GM13976 (cell line): ENCODE data around the gene SYTL5.

Experiments
- DNase-seq: peaks from one replicate; pipeline ENCODE4 v3.0.0; 2012; ENCODE audit warnings: low spot score
- CTCF ChIP-seq: IDR thresholded peaks from 2 replicates; pipeline ENCODE4 v1.5.1; 2012; ENCODE audit warnings: borderline replicate concordance, mild to moderate bottlenecking; ENCODE audit not compliant: insufficient read depth; ENCODE audit errors: extremely low read depth, missing control alignments, control extremely low read depth
- in situ Hi-C: fragments of 300-500 bp; cut with MboI; formaldehyde crosslinking; loops from one replicate; pipeline ENCODE4 v1.12.0; 2022; ENCODE audit warnings: low sequenced_read_pairs, mixed read lengths, inconsistent platforms; ENCODE audit not compliant: unreplicated experiment

Gene SYTL5

DNA sequence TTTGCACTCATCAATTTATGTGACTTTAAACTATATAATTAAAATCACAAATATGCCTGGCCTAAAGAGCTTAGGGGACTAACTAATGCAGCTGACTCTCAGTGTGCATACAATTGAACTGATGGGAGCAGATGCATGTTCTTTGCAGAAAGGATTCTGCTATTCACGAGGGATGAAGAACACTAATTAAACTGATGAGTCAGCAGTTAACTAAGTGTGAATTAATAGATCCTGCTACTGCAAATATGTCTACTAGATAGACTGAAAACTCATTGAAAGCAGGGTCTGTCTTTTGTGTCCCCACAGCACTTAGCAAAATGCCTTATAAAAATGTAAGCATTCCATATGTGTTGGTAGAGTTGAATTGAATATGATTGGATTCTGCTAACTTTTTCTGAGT, 110.4 kb downstream of the SYTL5 start:
- TF ChIP-seq CTCF: no peak
- in situ Hi-C loops: no loop called here
- DNase-seq: no peak

DNA sequence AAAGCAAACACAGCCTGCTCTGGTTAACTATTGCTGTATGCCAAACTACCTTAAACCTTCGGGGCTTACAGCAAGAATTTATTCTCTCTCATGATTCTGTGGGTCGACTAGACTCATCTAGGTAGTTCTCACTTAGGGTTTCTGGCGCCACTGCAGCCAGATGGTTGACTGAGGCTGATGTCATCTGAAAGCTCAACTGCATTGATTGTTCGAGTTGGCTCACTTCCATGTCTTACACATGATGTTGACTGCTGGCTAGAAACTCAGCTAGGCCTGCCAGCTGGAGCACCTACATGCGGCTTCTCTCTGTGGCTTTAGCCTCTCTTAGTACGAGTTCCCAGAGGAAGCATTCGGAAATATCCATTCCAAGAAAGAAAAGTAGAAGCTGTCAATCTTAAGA, 111.1 kb downstream of the SYTL5 start:
- in situ Hi-C loops: no loop called here
- TF ChIP-seq CTCF: no peak
- no peak for DNase-seq

- in situ Hi-C loops: no loop called here
- DNase-seq: no peak
- no peak for TF ChIP-seq CTCF
These were observed 117.6 kb downstream of the SYTL5 start for GRCh38 chrX:38124000-38124399.

GRCh38 chrX:38126179-38126578, 119.8 kb downstream of the SYTL5 start:
- no peak for DNase-seq
- in situ Hi-C loops: no loop called here
- TF ChIP-seq CTCF: no peak

- in situ Hi-C loops: no loop called here
- DNase-seq: no peak
- TF ChIP-seq CTCF: no peak
These were observed 121.6 kb downstream of the SYTL5 start for GRCh38 chrX:38127961-38128360.

- in situ Hi-C loops: no loop called here
- TF ChIP-seq CTCF: no peak
- DNase-seq: no peak
These were observed 123.0 kb downstream of the SYTL5 start for GRCh38 chrX:38129366-38129765.
